Right lobe of liver (tissue), 6 donors: ENCODE results near the gene HOXA4. TPM values are rescaled to one million over a fixed set of nuclear protein-coding genes. Genes with fewer than 3 reads are reported as not detected.

ENCODE experiments used
- ATAC-seq, 4 donors: fragments of 200-7000 bp; cut with Tn5 transposase; one replicate each; pipeline ENCODE4 v1.9.1; 2020; ENCODE audit warnings: mild to moderate bottlenecking in 4 of 4, moderate library complexity in 4 of 4
- DNase-seq, 3 donors: peaks; one replicate each; pipeline ENCODE4 v3.0.0-alpha.2; 2020
- H3K27ac ChIP-seq, 3 donors: fragments of 200-600 bp; one replicate each; pipeline ENCODE4 v1.8.0; 2022
- H3K27me3 ChIP-seq, 2 donors: fragments of 200-600 bp; one replicate each; pipeline ENCODE4 v1.8.0; 2022
- H3K36me3 ChIP-seq, 4 donors: fragments of 200-600 bp; sonication (generic) in 1 of 4; one replicate each; pipeline versions ENCODE4 v1.5.1 to v1.8.0; 2017 to 2022; ENCODE audit warnings: control low read depth in 1 of 4
- H3K4me1 ChIP-seq, 4 donors: fragments of 200-600 bp; sonication (generic) in 1 of 4; one replicate each; pipeline versions ENCODE4 v1.5.1 to v1.8.0; 2017 to 2022; ENCODE audit warnings: control low read depth in 1 of 4
- H3K4me3 ChIP-seq, 3 donors: fragments of 200-600 bp; one replicate each; pipeline ENCODE4 v1.8.0; 2022
- H3K9me3 ChIP-seq, 4 donors: fragments of 200-600 bp; sonication (generic) in 1 of 4; one replicate each; pipeline versions ENCODE4 v1.5.1 to v1.8.0; 2017 to 2022; ENCODE audit warnings: control low read depth in 1 of 4
- CTCF ChIP-seq, 4 donors: fragments of 200-600 bp in 3 of 4; fragments of 450-650 bp in 1 of 4; IDR thresholded peaks; one replicate each; pipeline versions ENCODE4 v1.5.1 to v1.8.0; 2016 to 2022; ENCODE audit warnings: antibody characterized with exemption in 4 of 4, mild to moderate bottlenecking in 2 of 4
- POLR2A ChIP-seq: fragments of 450-650 bp; IDR thresholded peaks from one replicate; pipeline ENCODE4 v1.6.1; 2017; ENCODE audit warnings: antibody characterized with exemption, mild to moderate bottlenecking
- WGBS: methylation state at CpG from one replicate; pipeline ENCODE4 v1.1.6; 2018; ENCODE audit warnings: low coverage, low lambda C conversion rate; ENCODE audit not compliant: insufficient coverage; ENCODE audit errors: missing lambda C conversion rate; 5-methylcytosine and 5-hydroxymethylcytosine counted together
- intact Hi-C, 2 donors: fragments of 100-400 bp; cut with DNase I; formaldehyde crosslinking; loops; one replicate each; pipeline versions ENCODE4 v1.11.2 to v1.14.1; 2022
- total RNA-seq, 6 experiments: library from RNA; depleted of rRNA in 2 of 6; stranded (reverse); fragments of >200 nt in 2 of 6; fragmentation: NEBNext Ultra II Directional in 3 of 6; extraction: Animal tissue kit (Norgen Biotek cat#: 25700) in 3 of 6; gene quantifications; one replicate each; pipeline versions ENCODE4 v1.1.0 to v1.2.4, GENCODE V29; 2016 to 2023
- donor health status: DM: no; HTN: yes; CAD: no.
- donor health status: DM: no; HTN: no; CAD: no.
- donor health status: DM: no; HTN: no; CAD: no.
- donor health status: DM: no; HTN: yes; CAD: no.
- donor health status: DM: no; HTN: yes; CAD: no.

The HOXA4 gene
- total RNA-seq, 6 experiments from 2014 or later = 0.55 to 1.6 (median 0.75) TPM; not detected in 1

GRCh38 chr7:27148031-27148755 lies 17.6 kb upstream of the HOXA4 start:
- TF ChIP-seq CTCF (IDR thresholded peaks at IDR 0.05) (no peak), POLR2A (no peak)
- ATAC-seq (no peak), DNase-seq (no peak)
- Histone ChIP-seq H3K9me3 (no peaks in the 10 kb centered on the region), H3K27ac (no peak overlapping the region), H3K36me3 (no peaks in the 10 kb centered on the region), H3K4me1 (peaks cover 0 to 5% (median 3%) of the 10 kb centered on the region in 4 donors), H3K27me3 (peaks cover 18 to 68% of the 10 kb centered on the region in 2 donors), H3K4me3 (peak overlapping the region in 2 of 3 donors; percentile 9 to 31)
- intact Hi-C loops = no loop called here
- 18% methylated on average over 11 of the region's 28 CpGs for WGBS

- no peaks in the 10 kb centered on the region for H3K36me3 ChIP-seq
- ATAC-seq (no peak), DNase-seq (peak in 1 of 3 donors; percentile 54)
- no peaks in the 10 kb centered on the region for H3K9me3 ChIP-seq
- peaks cover 0 to 5% (median 3%) of the 10 kb centered on the region in 4 donors for H3K4me1 ChIP-seq
- TF ChIP-seq POLR2A (no peak), CTCF (IDR thresholded peaks at IDR 0.05) (no peak)
- H3K4me3 ChIP-seq = peak within 1 kb of the TSS in 2 of 3 donors; percentile 9 to 31
- no peak within 1 kb of the TSS for H3K27ac ChIP-seq
- peaks cover 14 to 68% of the 10 kb centered on the region in 2 donors for H3K27me3 ChIP-seq
- intact Hi-C loops = no loop called here
- 13% methylated on average over 31 of the region's 63 CpGs for WGBS
These were observed 16.9 kb upstream of the HOXA4 start, which contains the start of gene HOXA6 for GRCh38 chr7:27147199-27148030. TSS of gene HOXA6 (minus strand) at chr7:27147774. CDS start at chr7:27147749, 25 bp downstream.

GRCh38 chr7:27146491-27147198 lies 16.1 kb upstream of the HOXA4 start:
- Histone ChIP-seq H3K27ac (no peak overlapping the region), H3K27me3 (peaks cover 14 to 69% of the 10 kb centered on the region in 2 donors), H3K9me3 (no peaks in the 10 kb centered on the region), H3K36me3 (no peaks in the 10 kb centered on the region), H3K4me3 (no peak overlapping the region), H3K4me1 (peaks cover 0 to 5% (median 3%) of the 10 kb centered on the region in 4 donors)
- ATAC-seq = no peak
- intact Hi-C loops = no loop called here
- DNase-seq = peak in 1 of 3 donors; percentile 30
- 29% methylated on average over 4 of the region's 5 CpGs for WGBS
- TF ChIP-seq POLR2A (no peak), CTCF (IDR thresholded peaks at IDR 0.05) (no peak)

GRCh38 chr7:27145914-27146412 lies 15.4 kb upstream of the HOXA4 start:
- no peak for TF ChIP-seq CTCF (IDR thresholded peaks at IDR 0.05)
- TF ChIP-seq POLR2A = no peak
- Histone ChIP-seq H3K4me3 (no peak overlapping the region), H3K36me3 (no peaks in the 10 kb centered on the region), H3K27ac (no peak overlapping the region), H3K4me1 (peaks cover 0 to under 1% (median under 1%) of the 10 kb centered on the region in 4 donors), H3K27me3 (peaks cover 14 to 69% of the 10 kb centered on the region in 2 donors), H3K9me3 (no peaks in the 10 kb centered on the region)
- WGBS = 47% methylated on average over 4 of the region's 11 CpGs
- intact Hi-C loops = no loop called here
- no peak for DNase-seq
- no peak for ATAC-seq
